Small intestine (tissue), 7 donors: ENCODE measurements around the gene GNG13. TPM values are rescaled to one million over a fixed set of nuclear protein-coding genes. Genes with fewer than 3 reads are reported as not detected.

Source experiments
- DNase-seq, 2 donors: peaks; one replicate each; pipeline versions ENCODE4 v3.0.0 to v3.0.0-alpha.2; 2013
- FAIRE-seq: peaks from 2 replicates; lab custom pipeline; 2012; peaks lifted over from hg19 to GRCh38; lab: Jason Lieb, UNC
- H3K27ac ChIP-seq, 3 donors: one replicate each; pipeline ENCODE4 v1.5.1; 2013; ENCODE audit warnings: low read length in 2 of 3, mild to moderate bottlenecking in 2 of 3, control low read depth in 1 of 3, inconsistent platforms in 1 of 3, low read depth in 1 of 3, moderate library complexity in 1 of 3
- H3K27me3 ChIP-seq, 3 donors: one replicate each; pipeline ENCODE4 v1.6.1; 2013; ENCODE audit warnings: low read length in 3 of 3, inconsistent platforms in 1 of 3; ENCODE audit not compliant: control insufficient read depth in 3 of 3, insufficient read depth in 3 of 3
- H3K36me3 ChIP-seq, 3 donors: one replicate each; pipeline ENCODE4 v1.6.1; 2013; ENCODE audit warnings: low read length in 3 of 3, inconsistent platforms in 1 of 3, low read depth in 1 of 3, mild to moderate bottlenecking in 1 of 3, moderate library complexity in 1 of 3; ENCODE audit not compliant: control insufficient read depth in 3 of 3, insufficient read depth in 2 of 3
- H3K4me1 ChIP-seq, 3 donors: one replicate each; pipeline ENCODE4 v1.6.1; 2013; ENCODE audit warnings: low read length in 2 of 3, inconsistent platforms in 1 of 3, low read depth in 1 of 3, mild to moderate bottlenecking in 1 of 3, moderate library complexity in 1 of 3; ENCODE audit not compliant: control insufficient read depth in 3 of 3, insufficient read depth in 2 of 3
- H3K4me3 ChIP-seq, 3 donors: one replicate each; pipeline ENCODE4 v1.5.1; 2013; ENCODE audit warnings: low read length in 3 of 3, control low read depth in 1 of 3, inconsistent platforms in 1 of 3, low read depth in 1 of 3, mild to moderate bottlenecking in 1 of 3, moderate library complexity in 1 of 3
- H3K9me3 ChIP-seq, 2 donors: one replicate each; pipeline ENCODE4 v1.6.1; 2013; ENCODE audit warnings: low read depth in 1 of 2, low read length in 1 of 2; ENCODE audit not compliant: control insufficient read depth in 2 of 2, insufficient read depth in 1 of 2
- WGBS, 3 donors: extraction: QIAGEN DNeasy Blood & Tissue Kit; methylation state at CpG; one replicate each; pipeline ENCODE4 v1.1.7; 2013; 5-methylcytosine and 5-hydroxymethylcytosine counted together
- polyA plus RNA-seq, 4 donors: library from polyadenylated mRNA; stranded (reverse) in 3 of 4; unstranded in 1 of 4; fragments of 200-250 nt in 3 of 4; fragments of 120-200 nt in 1 of 4; gene quantifications; one replicate each; pipeline versions ENCODE4 v1.2.1 to v1.2.3, GENCODE V29; 2013
- donor health status: healthy with polysubstance abuse.
- donor health status: control.
- donor health status: control.
- donor health status: Bipolar disorder and iron deficiency.
- donor health status: healthy.

The GNG13 gene
- polyA plus RNA-seq, 4 donors = 0.73 to 3.0 (median 1.9) TPM

DNA sequence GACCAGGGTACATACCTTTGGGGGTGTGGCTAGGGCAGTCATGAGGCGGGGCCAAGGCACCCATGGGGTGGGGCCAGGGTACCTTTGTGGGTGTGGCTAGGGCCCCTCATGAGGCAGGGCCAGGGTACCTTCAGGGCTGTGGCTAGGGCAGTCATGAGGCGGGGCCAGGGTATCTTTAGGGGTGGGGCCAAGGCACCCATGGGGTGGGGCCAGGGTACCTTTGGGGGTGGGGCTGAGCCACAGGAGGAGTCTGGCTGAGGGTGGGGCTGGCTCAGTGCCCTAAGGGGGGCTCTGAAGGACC, 3.5 kb downstream of the GNG13 start:
- peak in 1 of 2 donors; percentile 37 for DNase-seq
- FAIRE-seq = no peak
- Histone ChIP-seq H3K27me3 (peaks cover 0 to 29% (median 23%) of the 10 kb centered on the region in 3 donors), H3K4me1 (no peaks in the 10 kb centered on the region), H3K27ac (no peak overlapping the region), H3K9me3 (peaks cover 0 to 4% of the 10 kb centered on the region in 2 donors), H3K36me3 (peaks cover 0 to 39% (median 0%) of the 10 kb centered on the region in 3 donors), H3K4me3 (no peak overlapping the region)
- WGBS, 3 donors = 90 to 96% (median 95%) methylated on average over 2 of the region's 2 CpGs

DNA sequence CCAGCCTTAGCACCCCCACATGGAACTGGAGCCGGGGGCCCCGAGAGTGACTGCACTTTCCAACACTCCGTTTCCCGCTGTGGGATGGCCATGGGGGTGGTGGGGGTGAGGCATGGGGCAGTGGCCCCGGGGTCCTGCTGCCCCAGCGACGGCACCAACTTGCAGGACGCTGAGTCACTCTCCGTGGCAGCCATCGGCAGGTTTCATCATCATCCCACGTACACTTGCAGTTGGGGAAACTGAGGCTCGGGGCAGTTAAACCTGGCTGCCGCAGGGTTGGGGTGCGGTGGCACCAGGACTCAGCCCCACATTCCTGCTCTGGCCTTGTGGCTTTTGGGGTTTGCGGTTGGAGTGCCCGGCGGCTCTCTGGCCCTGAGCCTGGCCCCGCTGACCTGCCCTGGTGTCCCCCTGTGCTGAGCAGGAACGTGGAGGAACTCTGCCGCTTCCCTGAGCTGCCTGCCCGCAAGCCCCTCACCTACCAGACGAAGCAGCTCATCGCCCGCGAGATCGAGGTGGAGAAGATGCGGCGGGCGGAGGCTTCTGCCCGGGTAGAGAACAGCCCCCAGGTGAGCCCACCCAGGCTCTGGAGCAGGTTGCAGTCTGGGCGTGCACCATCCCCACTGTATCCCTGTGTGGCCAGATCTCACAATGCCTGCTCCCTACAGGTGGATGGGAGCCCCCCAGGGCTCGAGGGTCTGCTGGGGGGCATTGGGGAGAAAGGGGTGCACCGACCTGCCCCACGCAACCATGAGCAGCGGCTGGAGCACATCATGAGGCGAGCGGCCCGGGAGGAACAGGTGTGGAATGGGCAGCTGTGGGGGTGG, 4.0 kb downstream of the GNG13 start:
- WGBS, 3 donors = 93 to 96% (median 95%) methylated on average over 35 to 38 of the region's 38 CpGs
- peaks cover 0 to 4% of the 10 kb centered on the region in 2 donors for H3K9me3 ChIP-seq
- no peak overlapping the region for H3K4me3 ChIP-seq
- DNase-seq = no peak
- H3K27ac ChIP-seq = no peak overlapping the region
- peaks cover 0 to 44% (median 0%) of the 10 kb centered on the region in 3 donors for H3K36me3 ChIP-seq
- no peak for FAIRE-seq
- peaks cover 0 to 23% (median 21%) of the 10 kb centered on the region in 3 donors for H3K27me3 ChIP-seq
- no peaks in the 10 kb centered on the region for H3K4me1 ChIP-seq

DNA sequence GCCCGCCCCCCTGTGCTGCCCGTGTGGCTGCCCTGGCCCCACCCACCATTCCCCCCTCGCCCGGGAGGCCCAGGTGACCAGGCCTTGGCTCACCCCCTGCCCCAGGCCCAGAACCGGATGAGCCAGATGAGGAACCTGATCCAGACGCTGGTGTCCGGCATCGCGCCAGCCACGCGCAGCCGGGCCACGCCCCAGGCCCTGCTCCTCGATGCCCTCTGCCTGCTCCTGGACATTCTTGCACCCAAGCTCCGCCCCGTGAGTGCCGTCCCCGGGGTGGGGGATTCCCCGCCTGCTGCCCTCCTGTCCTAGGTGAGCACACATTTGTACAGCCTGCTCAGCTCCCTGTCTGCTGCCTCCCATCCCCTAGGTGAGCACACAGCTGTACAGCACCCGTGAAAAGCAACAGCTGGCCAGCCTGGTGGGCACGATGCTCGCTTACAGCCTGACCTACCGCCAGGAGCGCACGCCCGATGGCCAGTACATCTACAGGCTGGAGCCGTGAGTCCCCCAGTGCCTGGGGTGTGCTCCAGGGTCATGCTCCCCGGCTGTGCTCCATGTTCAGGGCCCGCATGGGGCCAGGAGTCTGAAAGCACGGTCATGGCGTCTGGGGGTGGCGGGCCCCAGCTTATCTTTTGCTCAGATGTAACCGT, 4.8 kb downstream of the GNG13 start:
- DNase-seq (no peak), FAIRE-seq (no peak)
- Histone ChIP-seq H3K27ac (no peak overlapping the region), H3K4me1 (no peaks in the 10 kb centered on the region), H3K9me3 (peaks cover 0 to 4% of the 10 kb centered on the region in 2 donors), H3K4me3 (no peak overlapping the region), H3K27me3 (peaks cover 0 to 15% (median 13%) of the 10 kb centered on the region in 3 donors), H3K36me3 (peaks cover 0 to 53% (median 0%) of the 10 kb centered on the region in 3 donors)
- WGBS, 3 donors = 62 to 85% (median 79%) methylated on average over 28 to 33 of the region's 33 CpGs

DNA sequence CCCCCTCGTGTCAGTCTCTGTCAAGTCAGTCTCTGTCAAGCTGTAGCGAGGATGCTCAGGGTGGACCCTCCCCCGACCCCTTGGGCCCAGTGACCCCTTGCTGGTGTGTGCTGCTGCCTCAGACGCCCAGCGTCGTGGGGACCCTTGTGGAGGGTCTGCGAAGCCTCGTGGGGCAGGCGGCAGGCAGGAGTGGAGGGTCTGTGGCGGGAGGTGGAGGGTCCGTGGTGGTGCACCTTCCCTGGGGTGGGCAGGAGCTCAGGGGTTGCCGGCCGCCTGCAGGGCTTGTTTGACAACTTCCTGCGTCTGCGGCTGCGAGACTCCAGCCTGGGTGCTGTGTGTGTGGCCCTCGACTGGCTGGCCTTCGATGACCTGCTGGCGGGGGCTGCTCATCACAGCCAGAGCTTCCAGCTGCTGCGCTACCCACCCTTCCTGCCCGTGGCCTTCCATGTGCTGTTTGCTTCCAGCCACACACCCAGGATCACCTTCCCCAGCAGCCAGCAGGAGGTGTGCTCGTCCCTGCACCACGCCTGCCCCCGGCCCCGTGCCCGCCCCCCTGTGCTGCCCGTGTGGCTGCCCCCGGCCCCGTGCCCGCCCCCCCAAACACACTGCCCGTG, 5.6 kb downstream of the GNG13 start:
- FAIRE-seq (no peak), DNase-seq (no peak)
- H3K4me1 ChIP-seq = no peaks in the 10 kb centered on the region
- H3K36me3 ChIP-seq = peaks cover 0 to 60% (median 0%) of the 10 kb centered on the region in 3 donors
- H3K9me3 ChIP-seq = peaks cover 0 to 4% of the 10 kb centered on the region in 2 donors
- no peak overlapping the region for H3K4me3 ChIP-seq
- peaks cover 0 to 10% (median 8%) of the 10 kb centered on the region in 3 donors for H3K27me3 ChIP-seq
- 80 to 87% (median 85%) methylated on average over 29 to 31 of the region's 31 CpGs for WGBS, 3 donors
- no peak overlapping the region for H3K27ac ChIP-seq

GRCh38 chr16:794091-794822, 6.3 kb downstream of the GNG13 start:
- peaks cover 0 to 66% (median 0%) of the 10 kb centered on the region in 3 donors for H3K36me3 ChIP-seq
- FAIRE-seq = no peak
- no peak for DNase-seq
- no peak overlapping the region for H3K27ac ChIP-seq
- no peak overlapping the region for H3K4me3 ChIP-seq
- H3K27me3 ChIP-seq = peaks cover 0 to 6% (median under 1%) of the 10 kb centered on the region in 3 donors
- 89 to 91% (median 91%) methylated on average over 30 to 40 of the region's 40 CpGs for WGBS, 3 donors
- peaks cover 0 to 4% (median 0%) of the 10 kb centered on the region in 3 donors for H3K4me1 ChIP-seq
- H3K9me3 ChIP-seq = peaks cover 0 to 4% of the 10 kb centered on the region in 2 donors

- no peak for DNase-seq
- 80 to 92% (median 89%) methylated on average over 8 of the region's 8 CpGs for WGBS, 3 donors
- Histone ChIP-seq H3K36me3 (peaks cover 0 to 66% (median 0%) of the 10 kb centered on the region in 3 donors), H3K27me3 (no peaks in the 10 kb centered on the region), H3K4me3 (no peak overlapping the region), H3K4me1 (peaks cover 0 to 8% (median 0%) of the 10 kb centered on the region in 3 donors), H3K9me3 (peaks cover 0 to 4% of the 10 kb centered on the region in 2 donors), H3K27ac (no peak overlapping the region)
- FAIRE-seq = no peak
These were observed 7.1 kb downstream of the GNG13 start for GRCh38 chr16:793414-793813.

- Histone ChIP-seq H3K27ac (no peak overlapping the region), H3K36me3 (peaks cover 0 to 61% (median 0%) of the 10 kb centered on the region in 3 donors), H3K9me3 (no peaks in the 10 kb centered on the region), H3K4me3 (no peak overlapping the region), H3K27me3 (no peaks in the 10 kb centered on the region), H3K4me1 (peaks cover 0 to 8% (median 0%) of the 10 kb centered on the region in 3 donors)
- FAIRE-seq (no peak), DNase-seq (no peak)
- 91 to 93% (median 92%) methylated on average over 36 to 46 of the region's 46 CpGs for WGBS, 3 donors
These were observed 8.1 kb downstream of the GNG13 start for GRCh38 chr16:792221-792995.
